B cell (primary cell): ENCODE results near the gene CTTNBP2NL. TPM values are rescaled to one million over a fixed set of nuclear protein-coding genes. Genes with fewer than 3 reads are reported as not detected.
"Not testable (repeated sequence)": the region's sequence is repeated elsewhere in the genome, so short reads cannot be mapped to it uniquely, and the experiment has no call there.

ENCODE experiments used
- ATAC-seq: fragments of 200-7000 bp; cut with Tn5 transposase; one replicate; pipeline ENCODE4 v1.10.0; 2021; ENCODE audit warnings: low read depth, mild to moderate bottlenecking, moderate number of reproducible peaks, moderate library complexity
- CTCF ChIA-PET: fragments of 350-600 bp; sonication (Branson Sonifier 250); formaldehyde crosslinking; loops from one replicate; lab custom pipeline; 2021; ENCODE audit warnings: antibody characterized with exemption, inconsistent platforms; lab: Charles Lee
- POLR2A ChIA-PET: fragments of 350-600 bp; sonication (Branson Sonifier 250); formaldehyde crosslinking; loops from one replicate; lab custom pipeline; 2021; ENCODE audit warnings: antibody characterized with exemption; lab: Charles Lee
- DNase-seq: peaks from one replicate; pipeline ENCODE4 v3.0.0; 2013
- H2AFZ ChIP-seq: 2 replicates; pipeline ENCODE4 v1.6.1; 2012; ENCODE audit warnings: mild to moderate bottlenecking, low read depth, low read length; ENCODE audit not compliant: insufficient read depth, poor library complexity, severe bottlenecking
- H3K27ac ChIP-seq, 2 donors: 1 replicate in 1 of 2; 2 replicates in 1 of 2; pipeline ENCODE4 v1.5.1; 2012 to 2013; ENCODE audit warnings: low read length in 2 of 2, mild to moderate bottlenecking in 2 of 2, moderate library complexity in 1 of 2
- H3K27me3 ChIP-seq, 4 experiments: fragments of 200-600 bp in 1 of 4; sonication (generic) in 1 of 4; replicated peaks in 1 of 4; 1 replicate in 2 of 4; 2 replicates in 2 of 4; pipeline versions ENCODE4 v1.6.1 to v1.7.0; 2013 to 2016; ENCODE audit warnings: low read length in 3 of 4, mild to moderate bottlenecking in 2 of 4, mixed read lengths in 1 of 4, moderate library complexity in 1 of 4; ENCODE audit not compliant: insufficient read depth in 4 of 4, control insufficient read depth in 3 of 4; ENCODE audit errors: control extremely low read depth in 1 of 4
- H3K36me3 ChIP-seq, 2 experiments: replicated peaks in 1 of 2; 1 replicate in 1 of 2; 2 replicates in 1 of 2; pipeline versions ENCODE4 v1.6.1 to v1.7.1; 2013; ENCODE audit warnings: low read length in 1 of 2; ENCODE audit not compliant: insufficient read depth in 2 of 2, control insufficient read depth in 1 of 2; ENCODE audit errors: control extremely low read depth in 1 of 2, extremely low read depth in 1 of 2
- H3K4me1 ChIP-seq, 2 donors: fragments of 200-600 bp in 1 of 2; sonication (generic) in 1 of 2; 1 replicate in 1 of 2; 2 replicates in 1 of 2; pipeline versions ENCODE4 v1.5.1 to v1.6.1; 2013 to 2017; ENCODE audit warnings: low read length in 2 of 2; ENCODE audit not compliant: control insufficient read depth in 2 of 2, insufficient read depth in 2 of 2
- H3K4me2 ChIP-seq: replicated peaks from 2 replicates; pipeline ENCODE3; 2012; ENCODE audit warnings: mild to moderate bottlenecking, low read depth, low read length; ENCODE audit not compliant: poor library complexity, severe bottlenecking
- H3K4me3 ChIP-seq, 5 experiments: fragments of 200-600 bp in 1 of 5; sonication (generic) in 1 of 5; 1 replicate in 3 of 5; 2 replicates in 2 of 5; pipeline versions ENCODE4 v1.5.1 to v1.7.0; 2011 to 2016; ENCODE audit warnings: low read length in 4 of 5, mild to moderate bottlenecking in 4 of 5, low read depth in 2 of 5, control low read depth in 1 of 5, moderate library complexity in 1 of 5; ENCODE audit not compliant: insufficient read depth in 1 of 5; ENCODE audit errors: control extremely low read depth in 1 of 5, extremely low read depth in 1 of 5
- H3K79me2 ChIP-seq: fragments of 200-600 bp; sonication (generic); one replicate; pipeline ENCODE4 v1.6.0; 2016; ENCODE audit warnings: low read length; ENCODE audit not compliant: control insufficient read depth, insufficient read depth
- H3K9ac ChIP-seq: fragments of 200-600 bp; sonication (generic); 2 replicates; pipeline ENCODE4 v1.6.1; 2017; ENCODE audit warnings: mild to moderate bottlenecking, low read length, moderate library complexity
- H3K9me3 ChIP-seq, 3 donors: one replicate each; pipeline versions ENCODE4 v1.6.1 to v1.7.1; 2013; ENCODE audit warnings: low read length in 2 of 3; ENCODE audit not compliant: control insufficient read depth in 2 of 3, insufficient read depth in 1 of 3; ENCODE audit errors: control extremely low read depth in 1 of 3
- H4K20me1 ChIP-seq: 2 replicates; pipeline ENCODE4 v1.6.0; 2012; ENCODE audit warnings: mild to moderate bottlenecking, low read length; ENCODE audit not compliant: insufficient read depth, control insufficient read depth, poor library complexity, severe bottlenecking
- H3K27ac Mint-ChIP-seq: one replicate; pipeline ENCODE4 v1.8.0; 2021; ENCODE audit warnings: mixed read lengths
- H3K27me3 Mint-ChIP-seq: one replicate; pipeline ENCODE4 v1.8.0; 2021; ENCODE audit warnings: mixed read lengths
- H3K4me1 Mint-ChIP-seq: one replicate; pipeline ENCODE4 v1.8.0; 2021; ENCODE audit warnings: mixed read lengths
- H3K4me3 Mint-ChIP-seq: one replicate; pipeline ENCODE4 v1.8.0; 2021; ENCODE audit warnings: mixed read lengths
- H3K9me3 Mint-ChIP-seq: one replicate; pipeline ENCODE4 v1.8.0; 2022; ENCODE audit warnings: mixed read lengths; ENCODE audit not compliant: insufficient read depth
- EZH2 ChIP-seq: IDR thresholded peaks from 2 replicates; pipeline ENCODE4 v1.6.1; 2012; ENCODE audit warnings: borderline replicate concordance, low read depth, mild to moderate bottlenecking, moderate library complexity, low read length; ENCODE audit not compliant: insufficient read depth, poor library complexity, severe bottlenecking
- WGBS: methylation state at CpG from one replicate; pipeline ENCODE4 v1.1.5; 2013; ENCODE audit warnings: missing lambda C conversion rate; ENCODE audit not compliant: insufficient coverage; 5-methylcytosine and 5-hydroxymethylcytosine counted together
- intact Hi-C: fragments of 100-400 bp; cut with micrococcal nuclease; formaldehyde crosslinking; loops from one replicate; pipeline ENCODE4 v1.10.0; 2022
- polyA plus RNA-seq: library from polyadenylated mRNA; depleted of rRNA; stranded (reverse); fragments of >200 nt; gene quantifications from 2 replicates; pipeline ENCODE4 v1.2.3, GENCODE V29; 2012
- total RNA-seq, 2 donors: library from RNA; stranded (reverse); fragments of 120-200 nt in 1 of 2; gene quantifications; 1 replicate in 1 of 2; 2 replicates in 1 of 2; pipeline versions ENCODE4 v1.2.3 to v1.2.4, GENCODE V29; 2013 to 2022
- TF ChIP-seq, protein P1 (sequence below): fragments of 200-600 bp; IDR thresholded peaks from one replicate; pipeline ENCODE4 v1.8.0; 2022; ENCODE audit warnings: antibody characterized with exemption, mild to moderate bottlenecking

CTTNBP2NL gene
- total and polyA plus RNA-seq, 2 donors (not counting 1 experiment from before 2014, with no cell fraction given): 0.46 to 28.9 TPM

DNA sequence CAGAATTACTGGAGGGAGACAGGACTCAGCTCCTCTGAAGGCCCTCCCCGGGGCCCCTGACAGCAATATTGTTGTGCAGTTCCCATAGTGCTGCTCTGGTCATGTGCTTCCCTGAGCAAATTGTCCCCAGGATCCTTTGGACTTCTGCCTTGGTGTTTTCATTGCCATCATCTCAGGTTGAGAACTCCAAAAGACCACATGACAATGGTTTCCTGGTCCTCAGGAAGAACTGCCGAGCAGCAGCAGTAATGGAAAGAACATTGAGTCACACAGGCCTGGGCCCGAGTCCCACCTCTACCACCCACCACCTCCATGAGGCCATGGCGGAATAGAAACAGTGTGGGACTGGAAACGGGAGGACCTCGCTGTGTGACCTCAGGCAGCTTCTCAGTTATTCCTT is 6.3 kb upstream of the CTTNBP2NL start:
- peaks cover 19% of the 10 kb centered on the region for H3K27me3 Mint-ChIP-seq
- H3K4me1 Mint-ChIP-seq: peaks cover 16% of the 10 kb centered on the region
- H3K4me3 ChIP-seq: no peak overlapping the region
- H3K27me3 ChIP-seq: peaks cover 0 to 12% (median 0%) of the 10 kb centered on the region in 4 experiments
- 74% methylated on average over 4 of the region's 6 CpGs for WGBS
- ChIA-PET POLR2A (no interaction called here), CTCF (interaction anchor here (0.9 to 7.4 kb wide), 11 partner anchors 9 to 414 kb away, joined by 3 to 122 read pairs (median 17); partner anchors contain the start of gene RHOC)
- no peak overlapping the region for H3K4me2 ChIP-seq
- no peak overlapping the region for H3K27ac ChIP-seq
- no peak for TF ChIP-seq EZH2
- TF ChIP-seq, protein P1, sequence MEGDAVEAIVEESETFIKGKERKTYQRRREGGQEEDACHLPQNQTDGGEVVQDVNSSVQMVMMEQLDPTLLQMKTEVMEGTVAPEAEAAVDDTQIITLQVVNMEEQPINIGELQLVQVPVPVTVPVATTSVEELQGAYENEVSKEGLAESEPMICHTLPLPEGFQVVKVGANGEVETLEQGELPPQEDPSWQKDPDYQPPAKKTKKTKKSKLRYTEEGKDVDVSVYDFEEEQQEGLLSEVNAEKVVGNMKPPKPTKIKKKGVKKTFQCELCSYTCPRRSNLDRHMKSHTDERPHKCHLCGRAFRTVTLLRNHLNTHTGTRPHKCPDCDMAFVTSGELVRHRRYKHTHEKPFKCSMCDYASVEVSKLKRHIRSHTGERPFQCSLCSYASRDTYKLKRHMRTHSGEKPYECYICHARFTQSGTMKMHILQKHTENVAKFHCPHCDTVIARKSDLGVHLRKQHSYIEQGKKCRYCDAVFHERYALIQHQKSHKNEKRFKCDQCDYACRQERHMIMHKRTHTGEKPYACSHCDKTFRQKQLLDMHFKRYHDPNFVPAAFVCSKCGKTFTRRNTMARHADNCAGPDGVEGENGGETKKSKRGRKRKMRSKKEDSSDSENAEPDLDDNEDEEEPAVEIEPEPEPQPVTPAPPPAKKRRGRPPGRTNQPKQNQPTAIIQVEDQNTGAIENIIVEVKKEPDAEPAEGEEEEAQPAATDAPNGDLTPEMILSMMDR: no peak
- H4K20me1 ChIP-seq: no peaks in the 10 kb centered on the region
- peaks cover 11 to 14% of the 10 kb centered on the region in 2 donors for H3K4me1 ChIP-seq
- intact Hi-C loops: loop anchor here (1.0 to 10.0 kb wide), 9 partner anchors 77 to 1005 kb away; partner anchors contain the start of genes LRIG2, MAGI3, MOV10 and RHOC
- H3K4me3 Mint-ChIP-seq: no peak overlapping the region
- H3K9ac ChIP-seq: no peak overlapping the region
- H3K9me3 ChIP-seq: no peaks in the 10 kb centered on the region
- no peaks in the 10 kb centered on the region for H3K36me3 ChIP-seq
- no peak overlapping the region for H3K27ac Mint-ChIP-seq
- no peak overlapping the region for H2AFZ ChIP-seq
- H3K79me2 ChIP-seq: no peaks in the 10 kb centered on the region
- no peak for ATAC-seq
- H3K9me3 Mint-ChIP-seq: no peaks in the 10 kb centered on the region
- DNase-seq: no peak

DNA sequence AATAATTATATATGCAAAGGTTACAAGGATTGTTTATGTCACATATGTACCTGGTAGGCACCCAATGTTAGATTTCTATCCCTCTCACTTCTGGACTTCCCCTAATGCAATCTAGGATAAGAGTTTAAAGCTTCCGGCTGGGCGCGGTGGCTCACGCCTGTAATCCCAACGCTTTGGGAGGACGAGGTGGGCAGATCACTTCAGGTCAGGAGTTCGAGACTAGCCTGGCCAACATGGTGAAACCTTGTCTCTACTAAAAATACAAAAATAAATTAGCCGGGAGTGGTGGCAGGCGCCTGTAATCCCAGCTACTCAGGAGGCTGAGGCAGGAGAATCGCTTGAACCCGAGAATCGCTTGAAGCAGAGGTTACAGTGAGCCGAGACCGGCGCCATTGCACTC is 5.7 kb upstream of the CTTNBP2NL start:
- H3K4me3 ChIP-seq, H3K36me3 ChIP-seq, H3K9me3 ChIP-seq, H3K9me3 Mint-ChIP-seq, ATAC-seq, H3K4me3 Mint-ChIP-seq, H3K79me2 ChIP-seq, H3K27ac ChIP-seq, DNase-seq, H3K9ac ChIP-seq, H4K20me1 ChIP-seq: not testable (repeated sequence)
- peaks cover 19% of the 10 kb centered on the region for H3K4me1 Mint-ChIP-seq
- WGBS: 75% methylated on average over 10 of the region's 15 CpGs
- ChIA-PET POLR2A (interaction anchor here (0.8 to 1.8 kb wide), 2 partner anchors 76 to 313 kb away, joined by 3 to 7 read pairs; no protein-coding TSS in a partner anchor), CTCF (interaction anchor here (0.6 to 7.4 kb wide), 37 partner anchors 9 to 908 kb away, joined by 3 to 122 read pairs (median 6); partner anchors contain the start of genes LRIG2, MOV10, PPM1J and RHOC)
- intact Hi-C loops: loop anchor here (1.0 to 10.0 kb wide), 9 partner anchors 76 to 1004 kb away; partner anchors contain the start of genes LRIG2, MAGI3, MOV10 and RHOC
- H2AFZ ChIP-seq: peak overlapping the region; percentile 77
- H3K4me2 ChIP-seq: peak overlapping the region; percentile 67
- H3K27ac Mint-ChIP-seq: peak overlapping the region; percentile 37
- peaks cover 13 to 17% of the 10 kb centered on the region in 2 donors for H3K4me1 ChIP-seq
- H3K27me3 Mint-ChIP-seq: peaks cover 13% of the 10 kb centered on the region
- peaks cover 0 to 12% (median 0%) of the 10 kb centered on the region in 4 experiments for H3K27me3 ChIP-seq
